ENCODE results near the gene NIT1. TPM values are rescaled to one million over a fixed set of nuclear protein-coding genes. Genes with fewer than 3 reads are reported as not detected.
A peak's percentile ranks its signal among the peaks of the same experiment; 100 is the strongest.

Gene NIT1
- polyA plus RNA-seq, 12 donors: 25.2 to 35.4 (median 30.8) TPM; not detected in 1

DNA sequence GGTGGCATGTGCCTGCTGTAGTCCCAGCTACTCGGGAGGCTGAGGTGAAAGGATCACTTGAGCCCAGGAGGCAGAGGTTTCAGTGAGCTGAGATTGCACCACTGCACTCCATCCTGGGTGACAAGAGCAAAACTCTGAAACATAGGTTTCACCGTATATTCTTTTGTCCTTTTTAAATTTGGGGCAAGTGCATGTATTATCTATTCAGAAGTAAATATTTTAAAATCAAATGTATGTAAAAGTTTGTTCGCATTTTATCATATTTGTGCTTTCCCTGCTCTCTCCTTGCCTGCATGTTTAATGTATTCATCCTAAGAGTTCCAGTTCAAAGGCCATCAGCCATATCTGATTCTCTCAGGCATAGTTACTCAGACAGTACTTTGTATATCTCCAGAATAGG is 27.9 kb downstream of the NIT1 start:
- no peak for DNase-seq

DNA sequence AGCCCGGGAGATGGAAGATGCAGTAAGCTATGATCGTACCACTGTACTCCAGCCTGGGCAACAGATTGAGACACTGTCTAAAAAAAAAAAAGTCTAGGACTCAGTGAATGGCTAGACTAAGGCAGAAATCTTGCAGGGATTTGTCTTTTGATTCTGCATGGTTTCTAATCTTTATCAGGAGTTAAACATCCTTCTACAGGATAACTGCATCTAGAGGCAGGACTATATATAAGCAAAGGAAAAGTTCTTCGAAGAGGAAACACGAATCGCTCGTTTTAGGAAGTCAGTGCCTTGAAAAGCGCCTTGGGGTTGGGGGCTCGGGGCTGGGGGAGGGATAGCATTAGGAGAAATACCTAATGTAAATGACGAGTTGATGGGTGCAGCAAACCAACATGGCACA is 35.3 kb downstream of the NIT1 start:
- no peak for DNase-seq

DNA sequence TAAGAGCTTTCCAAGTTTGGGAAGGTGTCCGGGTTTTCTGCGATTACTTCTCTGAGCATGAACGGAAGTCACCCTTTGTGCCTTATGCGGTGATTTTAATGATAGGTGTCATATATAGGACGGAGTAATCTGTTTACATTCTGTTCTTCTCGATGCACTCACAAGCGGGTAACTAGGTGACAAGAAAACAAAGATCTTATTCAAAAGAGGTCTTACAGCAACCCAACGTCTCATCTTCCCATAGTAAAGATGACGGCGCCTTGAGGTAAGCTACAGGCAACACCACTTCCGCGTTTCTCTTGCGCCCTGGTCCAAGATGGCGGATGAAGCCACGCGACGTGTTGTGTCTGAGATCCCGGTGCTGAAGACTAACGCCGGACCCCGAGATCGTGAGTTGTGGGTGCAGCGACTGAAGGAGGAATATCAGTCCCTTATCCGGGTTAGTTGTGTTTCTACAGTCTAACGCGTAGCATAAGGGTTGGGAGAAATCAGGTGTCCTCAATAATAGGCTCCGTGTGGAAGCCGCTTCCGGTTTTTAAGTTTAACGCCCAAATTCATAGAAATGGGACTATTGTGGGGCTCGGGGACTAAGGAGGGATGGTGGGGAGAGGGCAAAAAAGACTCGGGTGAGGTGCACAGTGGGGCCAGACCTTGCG is 35.9 kb downstream of the NIT1 start, which contains the start of gene UFC1:
Gene UFC1, plus strand, starts transcription at position 297 of the 656 bp plus-strand sequence. Its CDS starts 20 bp downstream, at position 317.
- peak; percentile 92 for DNase-seq

- no peak for DNase-seq
These were observed 40.0 kb downstream of the NIT1 start for GRCh38 chr1:161157867-161158266.

DNA sequence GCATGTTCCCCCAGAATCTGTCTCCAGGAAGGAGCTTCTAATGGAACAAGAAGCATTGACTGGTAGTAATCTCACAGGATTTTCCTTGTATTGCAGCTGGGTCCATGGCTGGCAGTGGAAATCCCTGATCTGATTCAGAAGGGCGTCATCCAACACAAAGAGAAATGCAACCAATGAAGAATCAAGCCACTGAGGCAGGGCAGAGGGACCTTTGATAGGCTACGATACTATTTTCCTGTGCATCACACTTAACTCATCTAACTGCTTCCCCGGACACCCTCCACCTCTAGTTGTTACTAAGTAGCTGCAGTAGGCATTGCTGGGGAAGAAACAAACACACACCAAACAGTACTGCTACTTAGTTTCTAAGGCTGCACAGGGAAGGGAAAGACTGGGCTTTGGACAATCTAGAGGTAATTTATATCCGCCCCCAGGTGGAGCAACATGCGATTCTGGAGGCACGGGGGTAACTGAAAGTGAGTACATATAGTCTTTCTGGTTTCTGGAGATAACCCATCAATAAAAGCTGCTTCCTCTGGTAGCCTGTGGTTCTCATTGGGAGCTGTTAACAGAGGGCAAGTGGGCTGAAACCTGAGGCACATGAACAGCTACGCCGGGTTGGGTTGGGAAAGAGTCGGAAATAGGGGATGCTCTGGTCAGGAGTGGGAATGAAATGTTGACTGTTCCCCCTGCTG is 40.6 kb downstream of the NIT1 start:
- DNase-seq: no peak

DNA sequence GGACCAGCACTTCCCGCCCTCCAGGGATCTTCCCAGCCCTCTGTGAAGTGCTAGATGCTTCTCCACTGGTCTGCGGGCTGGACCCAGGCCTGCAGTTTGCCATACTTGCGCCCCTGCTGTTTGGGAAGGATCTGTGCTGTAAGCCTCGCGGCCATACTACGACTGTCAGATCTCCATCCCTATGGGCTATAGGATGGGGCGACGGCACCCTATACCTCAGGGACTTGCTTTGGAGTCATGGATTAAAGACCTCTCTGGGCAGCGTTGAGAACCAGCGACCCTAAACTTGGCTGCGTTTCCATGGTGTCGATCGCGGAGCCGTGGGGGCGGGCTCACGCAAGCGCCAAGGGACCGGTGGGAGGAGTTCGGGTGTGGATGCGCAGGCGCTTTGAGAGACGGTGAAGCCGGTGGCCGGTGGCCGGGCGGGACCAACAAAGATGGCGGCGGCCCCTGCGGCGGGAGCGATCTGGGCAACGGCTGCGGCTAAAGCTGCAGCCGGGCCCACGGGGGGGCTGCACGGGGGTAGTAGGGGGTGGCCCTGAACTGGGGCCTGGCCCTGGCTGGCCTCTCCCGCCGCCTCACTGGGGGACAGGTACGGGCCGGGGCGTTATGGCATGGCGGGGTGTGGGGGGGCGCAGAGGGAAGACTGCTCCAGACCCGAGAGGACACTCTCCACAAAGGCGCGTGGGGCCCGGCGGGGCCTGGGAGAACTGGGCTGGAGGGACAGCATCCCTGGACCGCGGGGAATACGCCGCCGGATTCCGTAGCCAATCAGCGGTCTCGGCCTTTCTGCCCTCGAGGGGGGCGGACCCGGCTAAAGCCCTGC is 41.4 kb downstream of the NIT1 start, which contains the start of gene USP21:
Gene USP21, plus strand, starts transcription at position 414 of the 826 bp plus-strand sequence. CDS start 1,141 bp downstream, outside the sequence.
- peak; percentile 96 for DNase-seq

- no peak for DNase-seq
These were observed 42.0 kb downstream of the NIT1 start for GRCh38 chr1:161159913-161160243.

DNA sequence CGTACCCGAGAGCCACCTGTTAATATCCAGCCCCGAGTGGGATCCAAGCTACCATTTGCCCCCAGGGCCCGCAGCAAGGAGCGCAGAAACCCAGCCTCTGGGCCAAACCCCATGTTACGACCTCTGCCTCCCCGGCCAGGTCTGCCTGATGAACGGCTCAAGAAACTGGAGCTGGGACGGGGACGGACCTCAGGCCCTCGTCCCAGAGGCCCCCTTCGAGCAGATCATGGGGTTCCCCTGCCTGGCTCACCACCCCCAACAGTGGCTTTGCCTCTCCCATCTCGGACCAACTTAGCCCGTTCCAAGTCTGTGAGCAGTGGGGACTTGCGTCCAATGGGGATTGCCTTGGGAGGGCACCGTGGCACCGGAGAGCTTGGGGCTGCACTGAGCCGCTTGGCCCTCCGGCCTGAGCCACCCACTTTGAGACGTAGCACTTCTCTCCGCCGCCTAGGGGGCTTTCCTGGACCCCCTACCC is 42.8 kb downstream of the NIT1 start:
- no peak for DNase-seq

GRCh38 chr1:161161652-161162051 is 43.7 kb downstream of the NIT1 start:
- no peak for DNase-seq

DNA sequence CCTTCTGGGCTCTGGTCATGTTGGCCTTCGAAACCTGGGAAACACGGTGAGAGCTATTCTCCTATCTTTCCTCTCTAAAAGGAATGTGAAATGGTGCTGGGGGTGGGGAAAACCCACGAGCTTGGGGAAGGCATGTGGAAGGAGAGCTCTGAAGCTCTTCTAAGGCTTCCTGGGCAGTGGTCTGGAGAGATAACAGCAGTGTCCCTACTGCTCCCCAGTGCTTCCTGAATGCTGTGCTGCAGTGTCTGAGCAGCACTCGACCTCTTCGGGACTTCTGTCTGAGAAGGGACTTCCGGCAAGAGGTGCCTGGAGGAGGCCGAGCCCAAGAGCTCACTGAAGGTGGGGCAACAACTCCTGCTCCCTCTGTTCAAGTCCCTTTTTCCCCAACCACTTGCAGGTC is 44.1 kb downstream of the NIT1 start:
- DNase-seq: no peak

DNA sequence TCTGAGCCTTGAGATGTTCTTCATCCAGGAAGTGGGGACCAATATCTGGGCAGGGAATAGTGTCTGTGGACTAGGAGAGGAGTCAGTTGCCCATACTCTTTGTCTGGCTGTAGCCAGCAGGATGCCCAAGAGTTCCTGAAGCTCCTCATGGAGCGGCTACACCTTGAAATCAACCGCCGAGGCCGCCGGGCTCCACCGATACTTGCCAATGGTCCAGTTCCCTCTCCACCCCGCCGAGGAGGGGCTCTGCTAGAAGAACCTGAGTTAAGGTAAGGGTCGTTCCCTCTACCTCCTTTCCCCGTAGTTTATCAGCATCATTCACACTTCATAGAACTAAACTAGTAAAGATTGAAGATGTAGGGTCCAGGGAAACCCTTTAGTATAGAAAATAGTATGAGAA is 44.9 kb downstream of the NIT1 start:
- DNase-seq: no peak

- DNase-seq: no peak
These were observed 45.9 kb downstream of the NIT1 start for GRCh38 chr1:161163793-161164192.

GRCh38 chr1:161164901-161165610 is 47.2 kb downstream of the NIT1 start:
- no peak for DNase-seq

DNA sequence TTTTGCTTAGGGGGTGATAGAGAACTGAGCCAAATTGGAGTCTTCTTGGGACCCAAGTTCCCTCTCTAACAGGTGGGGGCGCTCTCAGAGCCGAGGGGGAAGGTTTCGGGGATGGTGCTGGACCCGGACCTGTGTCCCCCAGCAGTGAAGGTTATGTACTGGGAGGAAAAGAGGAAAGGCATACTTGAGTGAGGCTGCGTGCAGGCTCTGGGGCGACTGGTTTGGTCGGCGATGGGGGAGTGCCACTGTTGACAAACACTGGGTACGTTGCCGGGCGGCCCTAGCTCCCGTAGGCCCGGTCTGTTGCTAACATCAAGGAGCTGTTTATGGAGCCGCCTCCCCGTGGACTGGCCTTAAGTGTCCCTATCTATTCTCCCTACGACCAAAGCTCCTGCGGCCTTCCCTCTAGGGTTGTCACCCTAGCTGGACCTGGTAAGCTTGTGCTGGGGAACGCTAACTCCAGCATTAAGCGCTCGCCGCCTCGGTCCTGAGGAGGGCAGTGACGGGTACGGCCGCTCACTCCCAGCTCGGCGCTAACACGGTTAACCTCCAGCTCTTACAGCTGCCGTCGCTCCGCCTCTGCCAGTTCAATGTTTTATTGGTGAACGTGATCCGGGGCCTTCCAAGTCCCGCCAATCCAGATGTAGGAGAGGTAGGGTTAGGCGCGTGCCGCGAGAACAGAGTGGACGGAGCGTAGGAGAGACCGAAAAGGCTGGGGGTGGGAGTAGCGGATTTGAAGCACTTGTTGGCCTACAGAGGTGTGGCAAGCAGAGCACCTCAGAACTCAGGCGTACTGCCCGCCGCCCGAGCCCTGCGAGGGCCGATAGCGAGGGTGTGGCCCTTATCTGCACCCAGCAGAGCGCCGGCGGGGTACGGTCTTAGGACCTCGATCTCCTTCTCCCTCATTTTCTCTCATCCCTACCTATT is 48.1 kb downstream of the NIT1 start, which contains the start of gene PPOX:
Gene PPOX, plus strand, starts transcription at position 685 of the 927 bp plus-strand sequence. CDS start 422 bp downstream, outside the sequence.
- DNase-seq: peak; percentile 98

- no peak for DNase-seq
These were observed 49.0 kb downstream of the NIT1 start for GRCh38 chr1:161166669-161167548.

DNA sequence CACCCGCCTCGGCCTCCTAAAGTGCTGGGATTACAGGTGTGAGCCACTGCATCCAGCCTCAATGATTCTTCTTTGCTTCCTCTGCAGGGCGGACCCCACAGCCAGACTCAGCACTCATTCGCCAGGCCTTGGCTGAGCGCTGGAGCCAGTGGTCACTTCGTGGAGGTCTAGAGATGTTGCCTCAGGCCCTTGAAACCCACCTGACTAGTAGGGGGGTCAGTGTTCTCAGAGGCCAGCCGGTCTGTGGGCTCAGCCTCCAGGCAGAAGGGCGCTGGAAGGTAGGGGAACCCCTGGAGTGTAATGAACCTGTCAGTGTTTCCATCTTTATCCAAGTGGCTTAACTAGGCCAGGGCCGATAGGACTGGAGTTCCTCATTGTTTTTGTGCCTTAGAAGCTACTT is 51.0 kb downstream of the NIT1 start:
- no peak for DNase-seq

Data from muscle of arm (tissue), 12 donors.